Measurements from ENCODE around the gene ANO3.
"Not testable (repeated sequence)": the region's sequence is repeated elsewhere in the genome, so short reads cannot be mapped to it uniquely, and the experiment has no call there.

Gene ANO3

DNA sequence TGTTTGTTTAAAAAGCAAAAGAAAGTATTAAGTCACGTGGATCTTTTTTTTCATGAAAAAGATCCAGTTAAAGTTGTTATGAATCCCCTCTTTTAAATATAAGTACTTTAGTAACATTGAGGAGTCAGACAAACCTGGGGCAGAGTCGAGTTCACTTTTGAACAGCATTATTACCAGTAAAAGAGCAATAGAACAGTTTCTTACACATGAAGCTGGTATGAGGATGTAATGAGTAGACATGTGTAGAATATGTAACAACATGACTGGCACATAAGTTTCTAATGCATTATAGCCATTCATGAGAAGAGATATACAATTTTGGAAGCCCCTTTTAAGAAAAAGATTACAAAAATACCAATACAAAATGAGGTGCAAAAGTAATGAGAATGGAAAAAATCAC is 247.8 kb downstream of the ANO3 start:
- no peak for DNase-seq

DNA sequence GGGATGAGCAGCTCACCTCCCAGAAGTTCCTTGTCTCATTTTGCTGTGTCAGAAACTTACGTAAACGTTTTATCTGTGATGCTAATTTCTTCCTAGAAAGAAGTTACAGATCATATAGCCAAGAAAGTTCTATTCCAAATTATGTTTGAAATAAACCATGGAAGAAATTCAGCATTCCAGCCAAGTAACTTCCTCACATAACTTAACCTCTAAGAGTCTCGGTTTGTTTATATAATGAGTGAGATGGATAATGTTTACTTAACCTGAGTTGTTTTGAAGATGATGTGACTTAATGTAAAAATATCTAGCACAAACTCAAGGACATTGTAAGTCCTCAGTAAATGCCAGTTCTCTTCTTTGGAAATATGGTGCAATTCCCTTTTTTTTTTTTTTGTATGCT is 249.0 kb downstream of the ANO3 start:
- no peak for DNase-seq

DNA sequence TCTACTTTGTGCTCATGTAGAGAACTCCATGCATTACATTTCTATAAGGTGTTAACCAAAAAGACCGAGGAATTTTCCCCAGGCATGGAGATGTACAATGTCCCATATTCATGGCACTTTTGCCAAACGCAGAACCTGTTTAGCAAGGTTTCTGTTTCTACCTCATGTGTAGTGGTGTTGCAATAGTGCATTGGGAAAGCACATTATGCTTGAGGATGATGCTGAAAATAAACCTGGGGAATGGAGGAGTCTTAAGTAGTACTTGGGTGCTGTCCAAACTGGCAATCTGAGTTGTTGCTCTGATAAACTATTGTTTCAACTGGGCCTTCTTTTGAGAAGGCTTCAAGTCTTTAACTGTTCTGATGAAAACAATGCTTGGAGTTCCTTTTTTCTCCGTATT is 251.6 kb downstream of the ANO3 start:
- no peak for DNase-seq

- no peak for DNase-seq
Measured at GRCh38 chr11:26584818-26585217, 252.9 kb downstream of the ANO3 start.

GRCh38 chr11:26587073-26587472 is 255.1 kb downstream of the ANO3 start:
- DNase-seq: no peak

GRCh38 chr11:26593691-26594090 is 261.8 kb downstream of the ANO3 start:
- DNase-seq: no peak

GRCh38 chr11:26595207-26595865 is 263.4 kb downstream of the ANO3 start:
- not testable (repeated sequence) for DNase-seq

DNA sequence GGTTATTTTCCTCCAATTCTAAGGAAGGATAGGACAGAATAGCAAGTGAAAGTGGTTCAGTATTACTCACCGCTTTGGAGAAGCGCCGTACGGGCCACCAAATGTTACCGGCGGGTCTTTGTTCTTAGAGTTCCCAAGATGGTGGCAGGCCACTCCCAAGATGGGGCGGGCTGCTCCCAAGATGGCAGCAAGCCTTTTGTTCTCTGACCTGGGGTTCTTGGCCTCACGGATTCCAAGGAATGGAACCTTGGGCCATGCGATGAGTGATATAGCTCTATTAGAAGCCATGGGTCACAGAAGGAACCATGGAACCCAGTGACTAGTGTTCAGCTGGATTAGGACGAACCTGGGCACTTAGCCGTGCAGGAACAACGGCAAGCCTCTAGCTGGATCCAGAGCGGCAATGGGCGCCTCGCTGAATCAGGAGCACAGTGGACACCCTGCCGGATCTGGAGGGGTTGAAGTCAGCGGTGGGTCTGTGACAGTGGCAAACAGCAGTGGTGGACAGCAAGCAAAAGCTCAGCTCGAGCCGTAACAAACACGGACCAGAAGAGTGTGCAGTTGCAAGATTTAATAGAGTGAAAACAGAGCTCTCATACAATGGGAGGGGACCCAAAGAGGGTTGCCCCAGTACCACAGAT is 265.2 kb downstream of the ANO3 start:
- DNase-seq: not testable (repeated sequence)

- no peak for DNase-seq
Measured at GRCh38 chr11:26597899-26598298, 266.0 kb downstream of the ANO3 start.

DNA sequence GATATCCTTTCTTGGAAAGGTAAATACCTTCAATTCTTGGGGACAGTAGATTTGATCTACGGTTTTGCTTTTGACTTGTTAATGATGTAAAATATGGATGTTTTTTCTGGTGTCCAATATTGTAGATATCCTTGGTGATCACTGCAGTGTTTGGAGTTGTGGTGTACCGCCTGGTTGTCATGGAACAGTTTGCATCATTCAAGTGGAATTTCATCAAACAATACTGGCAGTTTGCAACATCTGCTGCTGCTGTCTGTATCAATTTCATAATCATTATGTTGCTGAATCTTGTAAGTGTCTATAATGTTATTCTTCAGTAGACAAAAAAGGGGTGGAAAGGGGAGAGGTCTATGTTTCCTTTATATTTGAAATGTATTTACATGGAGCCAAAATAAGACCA is 267.5 kb downstream of the ANO3 start:
- no peak for DNase-seq

DNA sequence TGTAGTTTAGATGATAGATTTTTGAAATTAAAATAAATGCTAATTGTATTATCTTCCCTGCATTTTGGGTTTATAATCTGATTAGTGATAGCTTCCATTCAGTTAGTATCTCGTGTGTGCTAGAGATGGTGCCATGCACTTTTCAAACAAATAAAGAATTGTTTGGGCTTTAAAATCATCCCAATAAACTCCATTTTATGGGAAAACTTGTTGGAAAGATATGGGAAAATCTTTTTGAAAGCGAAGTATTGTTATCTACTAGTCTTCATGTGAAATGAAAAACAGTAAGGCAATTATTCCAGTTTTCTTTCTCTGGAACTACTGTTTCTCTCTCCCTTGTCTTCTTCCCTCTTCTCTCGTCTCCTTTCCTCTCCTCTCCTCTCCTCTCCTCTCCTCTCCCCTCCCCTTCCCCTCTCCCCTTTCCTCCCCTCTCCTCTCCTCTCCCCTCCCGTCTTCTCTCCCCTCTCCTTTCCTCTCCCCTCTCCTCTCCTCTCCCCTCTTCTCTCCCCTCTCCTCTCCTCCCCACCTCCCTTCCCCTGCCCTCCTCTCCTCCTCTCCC is 268.0 kb downstream of the ANO3 start:
- DNase-seq: no peak

- DNase-seq: no peak
Measured at GRCh38 chr11:26607725-26608506, 276.0 kb downstream of the ANO3 start.

DNA sequence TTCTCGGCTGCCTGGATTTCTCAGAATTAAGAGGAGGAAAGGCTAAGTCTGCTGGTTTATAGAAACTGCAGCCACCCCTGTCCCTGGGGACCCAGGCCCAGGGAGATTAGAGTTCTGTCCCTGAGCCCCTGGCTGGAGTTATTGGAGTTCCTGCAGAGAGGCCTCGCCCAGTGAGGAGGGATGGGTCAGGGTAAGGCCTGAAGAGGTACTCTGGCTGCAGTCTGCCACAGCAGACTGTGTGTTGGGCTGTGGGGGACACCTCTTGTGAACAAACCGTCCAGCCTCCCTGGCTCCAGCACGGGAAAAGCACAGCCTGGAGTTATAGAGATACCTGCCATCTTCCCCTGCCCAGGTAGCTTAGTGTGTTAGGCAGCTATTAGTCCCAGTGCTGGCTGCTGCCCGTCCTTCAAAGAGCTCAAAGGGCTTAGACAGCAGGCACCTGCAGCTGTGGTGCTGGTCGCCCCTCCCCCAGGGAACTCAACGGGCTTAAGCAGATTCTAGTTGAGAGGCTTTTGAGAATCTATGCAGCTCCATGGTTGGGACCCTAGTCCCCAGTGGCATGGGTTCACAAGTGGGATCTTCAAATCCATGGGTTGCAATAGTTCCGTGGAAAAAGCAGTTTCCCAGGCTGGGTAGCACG is 276.7 kb downstream of the ANO3 start:
- no peak for DNase-seq

DNA sequence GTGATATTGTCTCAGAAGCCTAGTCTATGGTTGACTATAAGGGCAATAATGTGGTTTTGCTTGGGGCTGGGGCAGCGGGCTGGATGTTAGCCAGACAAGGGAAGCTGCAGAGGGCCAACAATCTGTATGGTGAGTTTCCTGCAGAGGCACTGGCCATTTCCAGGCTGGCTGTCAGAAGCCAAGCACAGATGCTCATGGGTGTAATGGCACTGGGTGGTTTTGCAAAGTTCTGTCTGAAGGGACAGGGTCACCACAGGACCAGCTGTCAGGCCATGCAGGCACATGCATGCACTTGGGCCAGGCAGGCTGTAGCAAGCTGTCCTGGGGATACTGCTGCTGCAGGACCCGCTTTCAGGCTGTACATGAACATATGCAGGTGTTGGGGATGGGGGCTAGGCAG is 281.8 kb downstream of the ANO3 start:
- no peak for DNase-seq

- no peak for DNase-seq
Measured at GRCh38 chr11:26618441-26618840, 286.5 kb downstream of the ANO3 start.

- no peak for DNase-seq
Measured at GRCh38 chr11:26620282-26621045, 288.5 kb downstream of the ANO3 start.

GRCh38 chr11:26621132-26621531 is 289.2 kb downstream of the ANO3 start:
- DNase-seq: no peak

DNA sequence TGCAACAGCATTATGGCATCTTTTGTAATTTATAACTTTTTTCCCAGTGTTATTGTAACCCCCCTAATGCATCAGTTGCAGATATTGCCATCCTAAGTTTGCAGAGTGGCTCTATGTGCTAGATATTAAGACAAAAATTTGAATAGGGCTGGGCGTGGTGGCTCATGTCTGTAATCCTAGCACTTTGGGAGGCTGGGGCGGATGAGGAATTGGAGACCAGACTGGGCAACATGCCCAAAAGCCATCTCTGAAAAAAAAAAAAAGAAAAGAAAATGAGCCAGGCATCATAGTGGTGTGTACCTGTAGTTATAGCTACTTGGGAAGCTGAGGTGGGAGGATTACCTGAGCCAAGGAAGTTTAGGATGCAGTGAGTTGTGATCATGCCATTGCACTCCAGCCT is 290.3 kb downstream of the ANO3 start:
- DNase-seq: no peak

- DNase-seq: no peak
Measured at GRCh38 chr11:26623076-26623659, 291.2 kb downstream of the ANO3 start.

GRCh38 chr11:26626346-26626745 is 294.4 kb downstream of the ANO3 start:
- DNase-seq: no peak

DNA sequence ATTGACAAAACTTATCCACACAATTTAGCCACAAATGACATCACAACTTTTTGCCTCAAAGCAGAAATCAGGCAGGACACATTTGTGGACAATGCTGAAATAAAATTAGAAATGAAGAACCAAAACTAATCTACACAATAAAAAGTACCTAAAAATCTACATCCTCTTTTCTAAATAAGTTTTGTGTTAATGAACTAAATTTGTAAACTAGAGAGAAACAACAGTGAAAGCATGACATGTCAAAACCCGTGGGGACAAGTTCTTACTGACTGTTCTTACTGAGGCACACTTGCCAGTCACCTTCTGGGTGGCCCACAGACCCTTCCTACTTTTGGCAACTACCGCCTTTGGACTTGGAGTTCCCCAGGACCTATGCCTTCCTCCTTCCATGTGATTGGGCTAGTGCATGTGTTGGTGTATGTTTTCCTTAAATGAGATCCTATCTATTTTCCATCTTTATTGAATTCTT is 300.8 kb downstream of the ANO3 start:
- DNase-seq: no peak

- not testable (repeated sequence) for DNase-seq
Measured at GRCh38 chr11:26643314-26643713, 311.4 kb downstream of the ANO3 start.
